Smooth muscle cell (in vitro differentiated cells): ENCODE measurements around the gene YWHAE. TPM values are rescaled to one million over a fixed set of nuclear protein-coding genes. Genes with fewer than 3 reads are reported as not detected.

ENCODE experiments used
- DNase-seq: peaks from one replicate; lab custom pipeline; 2025; ENCODE audit not compliant: unreplicated experiment; lab: John Stamatoyannopoulos, UW
- H2AFZ ChIP-seq: fragments of 200-600 bp; sonication (generic); 2 replicates; pipeline ENCODE4 v1.6.0; 2016; ENCODE audit warnings: antibody characterized with exemption, low read depth, mild to moderate bottlenecking
- H3F3A ChIP-seq: fragments of 200-600 bp; sonication (generic); 2 replicates; pipeline ENCODE4 v1.6.0; 2017; ENCODE audit warnings: antibody characterized with exemption, low read depth
- H3K27ac ChIP-seq: fragments of 200-600 bp; sonication (generic); 2 replicates; pipeline ENCODE4 v1.5.1; 2016; ENCODE audit warnings: low read depth, mild to moderate bottlenecking
- H3K27me3 ChIP-seq: fragments of 200-600 bp; sonication (generic); 2 replicates; pipeline ENCODE4 v1.6.1; 2016; ENCODE audit warnings: low read depth, mild to moderate bottlenecking
- H3K36me3 ChIP-seq: fragments of 200-600 bp; sonication (generic); 2 replicates; pipeline ENCODE4 v1.5.1; 2016; ENCODE audit warnings: low read depth
- H3K4me1 ChIP-seq: fragments of 200-600 bp; sonication (generic); 2 replicates; pipeline ENCODE4 v1.5.1; 2016; ENCODE audit warnings: low read depth
- H3K4me2 ChIP-seq: fragments of 200-600 bp; sonication (generic); 2 replicates; pipeline ENCODE4 v1.6.0; 2016; ENCODE audit warnings: mild to moderate bottlenecking
- H3K4me3 ChIP-seq: fragments of 200-600 bp; sonication (generic); 2 replicates; pipeline ENCODE4 v1.5.1; 2016; ENCODE audit warnings: mild to moderate bottlenecking
- H3K79me2 ChIP-seq: fragments of 200-600 bp; sonication (generic); 2 replicates; pipeline ENCODE4 v1.6.0; 2016; ENCODE audit warnings: low read depth, mild to moderate bottlenecking
- H3K9ac ChIP-seq: fragments of 200-600 bp; sonication (generic); 2 replicates; pipeline ENCODE4 v1.6.0; 2016; ENCODE audit warnings: low read depth
- H3K9me3 ChIP-seq: fragments of 200-600 bp; sonication (generic); replicated peaks from 2 replicates; pipeline ENCODE4 v1.5.1; 2016; ENCODE audit warnings: low read depth
- H4K20me1 ChIP-seq: fragments of 200-600 bp; sonication (generic); 2 replicates; pipeline ENCODE4 v1.6.0; 2016; ENCODE audit warnings: low read depth
- CTCF ChIP-seq: fragments of 200-600 bp; sonication (generic); IDR thresholded peaks from 2 replicates; pipeline ENCODE4 v1.5.1; 2017; ENCODE audit warnings: borderline replicate concordance, mild to moderate bottlenecking, antibody characterized with exemption; ENCODE audit not compliant: insufficient read depth, poor library complexity, severe bottlenecking
- WGBS: methylation state at CpG from one replicate; pipeline ENCODE4 v1.1.7; 2016; ENCODE audit warnings: low lambda C conversion rate; 5-methylcytosine and 5-hydroxymethylcytosine counted together
- polyA plus RNA-seq: library from polyadenylated mRNA; unstranded; fragments of >200 nt; fragmentation: Nextera tagmentation; extraction: Ambion mirVana; gene quantifications from 2 replicates; pipeline ENCODE4 v1.2.1, GENCODE V29; 2016
- total RNA-seq: library from RNA; depleted of rRNA; stranded (reverse); fragments of >200 nt; gene quantifications from 2 replicates; pipeline ENCODE4 v1.2.3, GENCODE V29; 2014

YWHAE gene
- total and polyA plus RNA-seq, 2 experiments from 2014 or later, result 383 to 662 TPM

GRCh38 chr17:1438593-1439083 is 38.6 kb upstream of the YWHAE start:
- WGBS, result 60% methylated on average over 11 of the region's 11 CpGs
- no peak overlapping the region for H3K9ac ChIP-seq
- H3K9me3 ChIP-seq, result no peaks in the 10 kb centered on the region

GRCh38 chr17:1435326-1435725 is 35.3 kb upstream of the YWHAE start:
- TF ChIP-seq CTCF, result no peak
- Histone ChIP-seq H3K79me2 (peaks cover 95% of the 10 kb centered on the region), H3K4me1 (no peaks in the 10 kb centered on the region), H3K27me3 (no peaks in the 10 kb centered on the region), H3K9ac (no peak overlapping the region), H3F3A (peaks cover 12% of the 10 kb centered on the region), H3K4me2 (no peak overlapping the region), H3K9me3 (no peaks in the 10 kb centered on the region), H3K4me3 (no peak overlapping the region), H3K27ac (no peak overlapping the region), H3K36me3 (no peaks in the 10 kb centered on the region), H2AFZ (no peak overlapping the region), H4K20me1 (peaks cover 99% of the 10 kb centered on the region)
- DNase-seq, result no peak
- WGBS, result 93% methylated on average over 3 of the region's 3 CpGs

More at GRCh38 chr17:1438593-1439083, 38.6 kb upstream of the YWHAE start:
- H3K36me3 ChIP-seq, result no peaks in the 10 kb centered on the region
- H3K27me3 ChIP-seq, result no peaks in the 10 kb centered on the region
- peak overlapping the region; percentile 64 for H3K27ac ChIP-seq
- peaks cover 12% of the 10 kb centered on the region for H3F3A ChIP-seq
- H3K4me3 ChIP-seq, result no peak overlapping the region
- H4K20me1 ChIP-seq, result peaks cover 100% of the 10 kb centered on the region
- no peak overlapping the region for H2AFZ ChIP-seq
- peak overlapping the region; percentile 28 for H3K4me2 ChIP-seq
- no peak for DNase-seq
- TF ChIP-seq CTCF, result no peak
- H3K4me1 ChIP-seq, result no peaks in the 10 kb centered on the region
- H3K79me2 ChIP-seq, result peaks cover 100% of the 10 kb centered on the region

GRCh38 chr17:1434150-1434549 is 34.1 kb upstream of the YWHAE start:
- WGBS, result 35% methylated on average over 3 of the region's 3 CpGs
- no peaks in the 10 kb centered on the region for H3K36me3 ChIP-seq
- peak overlapping the region; percentile 39 for H3K27ac ChIP-seq
- H3K4me2 ChIP-seq, result no peak overlapping the region
- peaks cover 98% of the 10 kb centered on the region for H4K20me1 ChIP-seq
- no peak overlapping the region for H3K9ac ChIP-seq
- no peak for TF ChIP-seq CTCF
- peaks cover 12% of the 10 kb centered on the region for H3F3A ChIP-seq
- H2AFZ ChIP-seq, result no peak overlapping the region
- no peak overlapping the region for H3K4me3 ChIP-seq
- H3K9me3 ChIP-seq, result no peaks in the 10 kb centered on the region
- no peaks in the 10 kb centered on the region for H3K27me3 ChIP-seq
- no peaks in the 10 kb centered on the region for H3K4me1 ChIP-seq
- H3K79me2 ChIP-seq, result peaks cover 94% of the 10 kb centered on the region
- no peak for DNase-seq

- 97% methylated on average over 2 of the region's 2 CpGs for WGBS
These were observed 31.6 kb upstream of the YWHAE start for GRCh38 chr17:1431631-1432104.

More at GRCh38 chr17:1431631-1432104, 31.6 kb upstream of the YWHAE start:
- Histone ChIP-seq H3K27me3 (no peaks in the 10 kb centered on the region), H3K9ac (no peak overlapping the region), H3F3A (peaks cover 12% of the 10 kb centered on the region), H3K4me2 (no peak overlapping the region), H3K4me1 (no peaks in the 10 kb centered on the region), H3K27ac (no peak overlapping the region), H2AFZ (no peak overlapping the region), H3K4me3 (no peak overlapping the region), H3K79me2 (peaks cover 90% of the 10 kb centered on the region), H3K9me3 (no peaks in the 10 kb centered on the region), H4K20me1 (peaks cover 96% of the 10 kb centered on the region), H3K36me3 (no peaks in the 10 kb centered on the region)
- TF ChIP-seq CTCF, result no peak
- no peak for DNase-seq
